ENCODE measurements around the gene NUCKS1.

NUCKS1 gene

GRCh38 chr1:205669341-205670149 lies 80.4 kb downstream of the NUCKS1 start:
- peaks cover 22% of the 10 kb centered on the region for H3K4me1 ChIP-seq (ENCODE audit: insufficient read depth, poor library complexity, severe bottlenecking)
- H3K27ac ChIP-seq (ENCODE audit: poor library complexity, severe bottlenecking): no peak overlapping the region
- no peaks in the 10 kb centered on the region for H3K27me3 ChIP-seq (ENCODE audit: insufficient read depth, poor library complexity, severe bottlenecking)
- no peak overlapping the region for H3K4me3 ChIP-seq (ENCODE audit: severe bottlenecking)
- ATAC-seq (ENCODE audit: low read depth) (no peak), DNase-seq (ENCODE audit: low spot score) (no peak)
- H3K36me3 ChIP-seq (ENCODE audit: low read depth): no peaks in the 10 kb centered on the region
- no peak for TF ChIP-seq CTCF (IDR thresholded peaks at IDR 0.05; ENCODE audit: poor library complexity, severe bottlenecking)
- H3K9me3 ChIP-seq (ENCODE audit: severe bottlenecking): no peaks in the 10 kb centered on the region

- no peak for TF ChIP-seq CTCF (IDR thresholded peaks at IDR 0.05; ENCODE audit: poor library complexity, severe bottlenecking)
- H3K27ac ChIP-seq (ENCODE audit: poor library complexity, severe bottlenecking): no peak overlapping the region
- no peaks in the 10 kb centered on the region for H3K36me3 ChIP-seq (ENCODE audit: low read depth)
- ATAC-seq (ENCODE audit: low read depth): no peak
- H3K9me3 ChIP-seq (ENCODE audit: severe bottlenecking): no peaks in the 10 kb centered on the region
- H3K27me3 ChIP-seq (ENCODE audit: insufficient read depth, poor library complexity, severe bottlenecking): no peaks in the 10 kb centered on the region
- no peak overlapping the region for H3K4me3 ChIP-seq (ENCODE audit: severe bottlenecking)
- peaks cover 28% of the 10 kb centered on the region for H3K4me1 ChIP-seq (ENCODE audit: insufficient read depth, poor library complexity, severe bottlenecking)
- no peak for DNase-seq (ENCODE audit: low spot score)
These were observed 81.0 kb downstream of the NUCKS1 start for GRCh38 chr1:205668951-205669340.

GRCh38 chr1:205667909-205668643 lies 81.9 kb downstream of the NUCKS1 start:
- Histone ChIP-seq H3K4me3 (ENCODE audit: severe bottlenecking) (no peak overlapping the region), H3K27ac (ENCODE audit: poor library complexity, severe bottlenecking) (no peak overlapping the region), H3K9me3 (ENCODE audit: severe bottlenecking) (no peaks in the 10 kb centered on the region), H3K4me1 (ENCODE audit: insufficient read depth, poor library complexity, severe bottlenecking) (peaks cover 29% of the 10 kb centered on the region), H3K27me3 (ENCODE audit: insufficient read depth, poor library complexity, severe bottlenecking) (no peaks in the 10 kb centered on the region), H3K36me3 (ENCODE audit: low read depth) (no peaks in the 10 kb centered on the region)
- TF ChIP-seq CTCF (IDR thresholded peaks at IDR 0.05; ENCODE audit: poor library complexity, severe bottlenecking): no peak
- DNase-seq (ENCODE audit: low spot score): no peak
- no peak for ATAC-seq (ENCODE audit: low read depth)

GRCh38 chr1:205666372-205667166 lies 83.4 kb downstream of the NUCKS1 start:
- peaks cover 29% of the 10 kb centered on the region for H3K4me1 ChIP-seq (ENCODE audit: insufficient read depth, poor library complexity, severe bottlenecking)
- no peak overlapping the region for H3K27ac ChIP-seq (ENCODE audit: poor library complexity, severe bottlenecking)
- H3K27me3 ChIP-seq (ENCODE audit: insufficient read depth, poor library complexity, severe bottlenecking): no peaks in the 10 kb centered on the region
- no peak overlapping the region for H3K4me3 ChIP-seq (ENCODE audit: severe bottlenecking)
- no peaks in the 10 kb centered on the region for H3K36me3 ChIP-seq (ENCODE audit: low read depth)
- no peak for DNase-seq (ENCODE audit: low spot score)
- H3K9me3 ChIP-seq (ENCODE audit: severe bottlenecking): no peaks in the 10 kb centered on the region
- TF ChIP-seq CTCF (IDR thresholded peaks at IDR 0.05; ENCODE audit: poor library complexity, severe bottlenecking): no peak
- no peak for ATAC-seq (ENCODE audit: low read depth)
